ENCODE results near the gene FAM111B. TPM values are rescaled to one million over a fixed set of nuclear protein-coding genes. Genes with fewer than 3 reads are reported as not detected.

The FAM111B gene
- total and polyA plus RNA-seq, 8 donors = 0.05 to 0.73 (median 0.19) TPM; not detected in 1

DNA sequence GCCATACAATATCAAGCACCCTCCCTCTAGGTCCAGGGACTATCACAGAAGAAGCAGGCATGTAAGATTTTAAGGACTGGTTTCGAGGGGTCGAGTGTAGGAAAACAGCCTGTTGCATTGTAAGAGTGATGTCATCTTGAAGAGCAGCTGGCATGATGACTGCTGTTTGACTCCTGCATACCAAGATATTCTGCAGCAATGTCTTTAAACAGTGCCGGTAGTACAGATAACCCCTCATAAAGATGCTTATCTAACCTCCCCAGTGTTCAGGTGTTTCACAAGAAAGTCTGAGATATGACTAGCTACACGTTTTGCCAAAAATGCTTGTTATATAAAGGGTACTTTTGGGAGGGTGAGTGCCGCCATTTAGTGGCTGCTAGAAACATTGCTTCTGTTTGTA is 47.6 kb downstream of the FAM111B start:
- no peak overlapping the region for H3K4me3 ChIP-seq
- no peak overlapping the region for H3K27ac ChIP-seq
- H3K4me1 ChIP-seq = no peaks in the 10 kb centered on the region
- 74 to 86% methylated on average over 5 of the region's 5 CpGs for WGBS, 2 donors
- H3K27me3 ChIP-seq = no peaks in the 10 kb centered on the region
- peaks cover 0 to 7% (median 0%) of the 10 kb centered on the region in 3 donors for H3K36me3 ChIP-seq
- TF ChIP-seq, protein P1, sequence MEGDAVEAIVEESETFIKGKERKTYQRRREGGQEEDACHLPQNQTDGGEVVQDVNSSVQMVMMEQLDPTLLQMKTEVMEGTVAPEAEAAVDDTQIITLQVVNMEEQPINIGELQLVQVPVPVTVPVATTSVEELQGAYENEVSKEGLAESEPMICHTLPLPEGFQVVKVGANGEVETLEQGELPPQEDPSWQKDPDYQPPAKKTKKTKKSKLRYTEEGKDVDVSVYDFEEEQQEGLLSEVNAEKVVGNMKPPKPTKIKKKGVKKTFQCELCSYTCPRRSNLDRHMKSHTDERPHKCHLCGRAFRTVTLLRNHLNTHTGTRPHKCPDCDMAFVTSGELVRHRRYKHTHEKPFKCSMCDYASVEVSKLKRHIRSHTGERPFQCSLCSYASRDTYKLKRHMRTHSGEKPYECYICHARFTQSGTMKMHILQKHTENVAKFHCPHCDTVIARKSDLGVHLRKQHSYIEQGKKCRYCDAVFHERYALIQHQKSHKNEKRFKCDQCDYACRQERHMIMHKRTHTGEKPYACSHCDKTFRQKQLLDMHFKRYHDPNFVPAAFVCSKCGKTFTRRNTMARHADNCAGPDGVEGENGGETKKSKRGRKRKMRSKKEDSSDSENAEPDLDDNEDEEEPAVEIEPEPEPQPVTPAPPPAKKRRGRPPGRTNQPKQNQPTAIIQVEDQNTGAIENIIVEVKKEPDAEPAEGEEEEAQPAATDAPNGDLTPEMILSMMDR (IDR thresholded peaks at IDR 0.05) = no peak
- ATAC-seq (no peak), FAIRE-seq (no peak), DNase-seq (no peak)
- intact Hi-C loops (cut with DNase I) = no loop called here
- no peaks in the 10 kb centered on the region for H3K9me3 ChIP-seq

DNA sequence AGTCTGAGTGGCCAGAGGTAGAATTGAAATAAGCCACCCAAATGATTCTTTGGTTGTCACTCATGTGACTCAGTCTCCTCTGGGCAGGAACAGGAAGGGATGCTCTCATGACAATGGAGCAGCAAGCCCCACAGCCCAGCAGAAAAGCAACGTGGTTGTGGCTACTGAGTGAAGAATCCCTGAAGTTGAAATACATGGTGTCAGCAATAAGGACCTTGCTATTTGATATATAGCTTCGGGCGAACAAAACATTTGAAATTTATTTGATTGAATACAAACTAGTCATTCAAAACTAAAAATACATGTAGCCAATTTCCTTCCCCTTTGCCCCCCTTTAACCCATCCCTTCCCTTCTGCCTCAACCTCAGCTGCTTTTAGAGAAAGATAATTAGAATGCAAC is 50.4 kb downstream of the FAM111B start:
- no peaks in the 10 kb centered on the region for H3K9me3 ChIP-seq
- H3K4me3 ChIP-seq = no peak overlapping the region
- intact Hi-C loops (cut with DNase I) = no loop called here
- FAIRE-seq (no peak), DNase-seq (no peak), ATAC-seq (no peak)
- no peaks in the 10 kb centered on the region for H3K27me3 ChIP-seq
- H3K36me3 ChIP-seq = no peaks in the 10 kb centered on the region
- 56 to 70% methylated on average over 3 of the region's 3 CpGs for WGBS, 2 donors
- no peaks in the 10 kb centered on the region for H3K4me1 ChIP-seq
- H3K27ac ChIP-seq = no peak overlapping the region
- TF ChIP-seq, protein P1 (IDR thresholded peaks at IDR 0.05) = no peak

DNA sequence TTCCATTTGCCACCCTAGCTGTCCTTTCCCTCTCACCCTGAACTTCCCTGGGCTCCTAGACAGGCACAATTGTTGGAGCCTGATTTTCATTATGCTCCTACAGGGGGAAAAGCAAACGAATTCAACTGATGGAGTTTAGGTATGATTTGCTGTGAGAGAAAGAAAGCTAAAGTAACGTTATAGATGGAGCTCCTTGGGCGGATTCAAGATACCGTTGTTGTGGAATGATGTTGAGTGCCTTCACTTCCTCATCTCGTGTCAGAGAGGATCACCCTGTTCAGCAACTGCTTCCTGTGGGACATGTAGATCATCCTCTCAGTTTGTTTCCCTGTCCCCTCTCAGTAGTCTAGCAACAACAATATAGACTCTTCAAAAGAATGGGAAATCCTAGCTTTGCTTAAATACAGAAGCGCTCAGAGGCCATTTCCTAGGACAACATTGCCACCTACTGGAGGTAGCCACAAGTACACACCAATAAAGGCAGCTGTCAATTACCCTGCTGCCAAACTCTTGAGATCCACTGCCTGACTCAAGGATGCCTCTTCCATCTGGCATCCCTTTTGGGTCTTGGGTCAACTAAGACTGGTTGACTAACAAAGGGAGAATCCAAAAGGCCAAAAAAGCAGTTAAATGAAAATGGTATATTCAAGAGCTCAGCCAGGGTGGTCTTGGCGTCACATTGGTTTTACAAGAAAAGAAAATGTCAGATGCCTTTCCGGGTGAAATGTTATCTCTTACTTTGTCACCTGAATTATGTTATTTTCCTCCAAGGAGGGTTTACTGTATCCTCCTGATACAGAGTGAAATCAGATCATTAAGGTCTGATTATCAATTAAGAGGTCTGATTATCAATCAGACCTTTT is 51.4 kb downstream of the FAM111B start:
- ATAC-seq (peak; percentile 72 to 98 (median 94)), FAIRE-seq (no peak), DNase-seq (peak in 2 of 6 donors; percentile 50 to 61)
- 36 to 37% methylated on average over 8 of the region's 8 CpGs for WGBS, 2 donors
- Histone ChIP-seq H3K9me3 (no peaks in the 10 kb centered on the region), H3K27me3 (no peaks in the 10 kb centered on the region), H3K27ac (no peak overlapping the region), H3K36me3 (no peaks in the 10 kb centered on the region), H3K4me3 (no peak overlapping the region), H3K4me1 (no peaks in the 10 kb centered on the region)
- TF ChIP-seq, protein P1 (IDR thresholded peaks at IDR 0.05) = peak; percentile 64 to 76 (median 69)
- intact Hi-C loops (cut with DNase I) = no loop called here

DNA sequence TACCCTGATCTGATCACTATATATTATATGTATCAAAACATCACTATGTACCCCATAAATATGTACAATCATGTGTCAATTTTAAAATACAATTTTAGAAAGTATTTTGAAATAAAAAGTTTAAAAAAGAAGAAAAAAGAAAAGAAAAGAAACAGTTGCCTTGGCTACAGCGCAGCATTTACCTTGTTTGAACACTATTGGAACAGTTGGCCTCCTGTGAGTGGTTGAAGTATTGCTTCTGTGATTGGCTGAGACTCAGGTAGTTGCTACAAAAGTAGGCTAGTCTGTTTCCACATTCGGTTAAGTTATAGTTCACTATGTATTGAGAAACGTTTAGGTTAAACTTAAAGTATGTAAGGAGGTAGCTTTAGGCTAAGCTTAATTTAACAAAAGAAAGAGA is 57.0 kb downstream of the FAM111B start:
- no peaks in the 10 kb centered on the region for H3K27me3 ChIP-seq
- H3K4me1 ChIP-seq = no peaks in the 10 kb centered on the region
- H3K27ac ChIP-seq = no peak overlapping the region
- TF ChIP-seq, protein P1 (IDR thresholded peaks at IDR 0.05) = no peak
- 48 to 58% methylated on average over 3 of the region's 3 CpGs for WGBS, 2 donors
- ATAC-seq (no peak), DNase-seq (no peak), FAIRE-seq (no peak)
- no peak overlapping the region for H3K4me3 ChIP-seq
- intact Hi-C loops (cut with DNase I) = no loop called here
- no peaks in the 10 kb centered on the region for H3K36me3 ChIP-seq
- H3K9me3 ChIP-seq = no peaks in the 10 kb centered on the region

All from pancreas (tissue), 10 donors.